A673 (cell line): ENCODE data around the gene MRPL20. TPM values are rescaled to one million over a fixed set of nuclear protein-coding genes. Genes with fewer than 3 reads are reported as not detected.

ENCODE experiments used
- BruUV-seq: library from RNA; stranded (reverse); fragments of 400-500 nt; replicated peaks from 2 replicates; lab custom pipeline; 2021; lab: Mats Ljungman, UMichigan
- CTCF ChIA-PET: fragments of 300-600 bp; sonication (Branson Sonifier 250); formaldehyde crosslinking; loops from one replicate; lab custom pipeline; 2022; ENCODE audit warnings: antibody characterized with exemption; lab: Charles Lee
- POLR2A ChIA-PET: fragments of 300-600 bp; sonication (Branson Sonifier 250); formaldehyde crosslinking; loops from one replicate; lab custom pipeline; 2022; ENCODE audit warnings: antibody characterized with exemption; ENCODE audit not compliant: low non-redundant PET; lab: Charles Lee
- DNase-seq: peaks from one replicate; pipeline ENCODE4 v3.0.0-alpha.2; 2015; ENCODE audit warnings: low spot score
- H3K27ac ChIP-seq: fragments of 200-600 bp; sonication (generic); 2 replicates; pipeline ENCODE4 v1.5.1; 2016; ENCODE audit warnings: mixed run types, low read depth, mild to moderate bottlenecking, mixed read lengths, antibody characterized with exemption, low read length; ENCODE audit not compliant: poor library complexity, severe bottlenecking
- H3K27me3 ChIP-seq: fragments of 200-600 bp; sonication (generic); replicated peaks from 2 replicates; pipeline ENCODE4 v1.6.1; 2017; ENCODE audit warnings: mixed run types, low read depth, mild to moderate bottlenecking, mixed read lengths, antibody characterized with exemption, low read length; ENCODE audit not compliant: insufficient read depth, poor library complexity
- H3K36me3 ChIP-seq: fragments of 200-600 bp; sonication (generic); 2 replicates; pipeline ENCODE4 v1.6.1; 2016; ENCODE audit warnings: mixed run types, mild to moderate bottlenecking, mixed read lengths, antibody characterized with exemption, low read length; ENCODE audit not compliant: insufficient read depth, poor library complexity, severe bottlenecking
- H3K4me1 ChIP-seq: fragments of 200-600 bp; sonication (generic); 2 replicates; pipeline ENCODE4 v1.6.1; 2017; ENCODE audit warnings: mixed run types, mild to moderate bottlenecking, mixed read lengths, antibody characterized with exemption, low read length; ENCODE audit not compliant: insufficient read depth, poor library complexity, severe bottlenecking
- H3K4me3 ChIP-seq: fragments of 200-600 bp; sonication (generic); 2 replicates; pipeline ENCODE4 v1.5.1; 2016; ENCODE audit warnings: low read depth, mixed run types, mild to moderate bottlenecking, mixed read lengths, low read length; ENCODE audit not compliant: poor library complexity, severe bottlenecking
- H3K9me3 ChIP-seq: fragments of 200-600 bp; sonication (generic); 2 replicates; pipeline ENCODE4 v1.6.1; 2016; ENCODE audit warnings: mixed run types, low read depth, mild to moderate bottlenecking, mixed read lengths, antibody characterized with exemption, low read length; ENCODE audit not compliant: poor library complexity, severe bottlenecking
- EZH2 ChIP-seq: fragments of 200-600 bp; sonication (generic); IDR thresholded peaks from 2 replicates; pipeline ENCODE4 v1.6.1; 2017; ENCODE audit warnings: borderline replicate concordance, low read depth, mild to moderate bottlenecking, mixed read lengths, antibody characterized with exemption, low read length; ENCODE audit not compliant: poor library complexity, severe bottlenecking
- intact Hi-C: fragments of 100-400 bp; cut with micrococcal nuclease; formaldehyde crosslinking; loops from one replicate; pipeline ENCODE4 v1.10.0; 2022; ENCODE audit not compliant: unreplicated experiment
- total RNA-seq: library from RNA; stranded (reverse); gene quantifications from 2 replicates; pipeline ENCODE4 v1.2.3, GENCODE V29; 2021
- TF ChIP-seq, protein P1 (sequence below): fragments of 300-800, 200-600 bp; sonication (generic); conservative IDR thresholded peaks from 2 replicates; pipeline ENCODE4 v1.5.1; 2017; ENCODE audit warnings: low read depth, mild to moderate bottlenecking, antibody characterized with exemption, low read length, moderate library complexity, mixed read lengths

Gene MRPL20
- total RNA-seq, 1 experiment from 2014 or later: 151 TPM

GRCh38 chr1:1397839-1398523, 9.1 kb downstream of the MRPL20 start:
- ChIA-PET POLR2A (no interaction called here), CTCF (no interaction called here)
- no peaks in the 10 kb centered on the region for H3K9me3 ChIP-seq
- BruUV-seq: TSS peak; percentile 64
- H3K36me3 ChIP-seq: peaks cover 68% of the 10 kb centered on the region
- TF ChIP-seq EZH2: no peak
- TF ChIP-seq, protein P1, sequence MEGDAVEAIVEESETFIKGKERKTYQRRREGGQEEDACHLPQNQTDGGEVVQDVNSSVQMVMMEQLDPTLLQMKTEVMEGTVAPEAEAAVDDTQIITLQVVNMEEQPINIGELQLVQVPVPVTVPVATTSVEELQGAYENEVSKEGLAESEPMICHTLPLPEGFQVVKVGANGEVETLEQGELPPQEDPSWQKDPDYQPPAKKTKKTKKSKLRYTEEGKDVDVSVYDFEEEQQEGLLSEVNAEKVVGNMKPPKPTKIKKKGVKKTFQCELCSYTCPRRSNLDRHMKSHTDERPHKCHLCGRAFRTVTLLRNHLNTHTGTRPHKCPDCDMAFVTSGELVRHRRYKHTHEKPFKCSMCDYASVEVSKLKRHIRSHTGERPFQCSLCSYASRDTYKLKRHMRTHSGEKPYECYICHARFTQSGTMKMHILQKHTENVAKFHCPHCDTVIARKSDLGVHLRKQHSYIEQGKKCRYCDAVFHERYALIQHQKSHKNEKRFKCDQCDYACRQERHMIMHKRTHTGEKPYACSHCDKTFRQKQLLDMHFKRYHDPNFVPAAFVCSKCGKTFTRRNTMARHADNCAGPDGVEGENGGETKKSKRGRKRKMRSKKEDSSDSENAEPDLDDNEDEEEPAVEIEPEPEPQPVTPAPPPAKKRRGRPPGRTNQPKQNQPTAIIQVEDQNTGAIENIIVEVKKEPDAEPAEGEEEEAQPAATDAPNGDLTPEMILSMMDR: no peak
- H3K4me3 ChIP-seq: peak overlapping the region; percentile 97
- H3K4me1 ChIP-seq: peaks cover 11% of the 10 kb centered on the region
- no peak for DNase-seq
- no peaks in the 10 kb centered on the region for H3K27me3 ChIP-seq
- H3K27ac ChIP-seq: peak overlapping the region; percentile 97
- intact Hi-C loops: no loop called here

DNA sequence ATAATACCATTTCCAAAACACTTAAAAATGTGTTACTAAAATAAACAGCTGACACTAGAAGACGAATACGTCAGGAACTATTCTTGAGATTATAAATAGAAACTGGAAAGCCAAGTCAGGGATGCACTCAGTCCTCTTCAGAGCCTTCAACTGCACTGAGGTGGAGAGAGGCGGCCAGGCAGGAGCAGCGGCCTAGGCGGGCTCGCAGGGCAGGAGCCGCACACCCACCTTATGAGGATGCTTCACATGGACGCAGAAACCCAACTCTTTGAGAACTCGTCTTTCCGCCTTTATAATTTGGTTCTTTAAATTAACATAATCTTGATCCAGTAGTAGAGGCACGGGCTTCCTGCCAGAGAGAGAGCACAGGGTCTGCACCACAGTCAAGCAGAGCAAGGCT, 11.9 kb downstream of the MRPL20 start:
- Histone ChIP-seq H3K4me1 (peaks cover 11% of the 10 kb centered on the region), H3K9me3 (no peaks in the 10 kb centered on the region), H3K27me3 (no peaks in the 10 kb centered on the region), H3K27ac (no peak overlapping the region), H3K4me3 (no peak overlapping the region), H3K36me3 (peaks cover 72% of the 10 kb centered on the region)
- ChIA-PET POLR2A (interaction anchor here (0.7 kb wide), 1 partner anchor 144 kb away, joined by 3 read pairs; no protein-coding TSS in a partner anchor), CTCF (no interaction called here)
- no peak for DNase-seq
- no peak for TF ChIP-seq EZH2
- TF ChIP-seq, protein P1: no peak
- BruUV-seq: no TSS peak
- intact Hi-C loops: no loop called here

GRCh38 chr1:1394116-1394515, 13.0 kb downstream of the MRPL20 start:
- Histone ChIP-seq H3K36me3 (peaks cover 83% of the 10 kb centered on the region), H3K9me3 (no peaks in the 10 kb centered on the region), H3K27me3 (no peaks in the 10 kb centered on the region), H3K4me1 (peaks cover 11% of the 10 kb centered on the region), H3K4me3 (no peak overlapping the region), H3K27ac (no peak overlapping the region)
- TF ChIP-seq EZH2: no peak
- TF ChIP-seq, protein P1: no peak
- no peak for DNase-seq
- ChIA-PET POLR2A (no interaction called here), CTCF (no interaction called here)
- BruUV-seq: no TSS peak
- intact Hi-C loops: no loop called here
